ENCODE results near the gene MORF4L1. TPM values are rescaled to one million over a fixed set of nuclear protein-coding genes. Genes with fewer than 3 reads are reported as not detected.

MORF4L1 gene
- total RNA-seq, 1 donor from 2014 or later: 398 TPM

GRCh38 chr15:78923015-78923414 lies 50.3 kb downstream of the MORF4L1 start:
- H3K27me3 Mint-ChIP-seq (ENCODE audit: low read depth, unreplicated experiment): no peaks in the 10 kb centered on the region
- H3K4me3 ChIP-seq (ENCODE audit: insufficient read depth, low read depth, low read length): no peak overlapping the region
- H3K9ac ChIP-seq (ENCODE audit: low read length): no peak overlapping the region
- no peaks in the 10 kb centered on the region for H3K79me2 ChIP-seq (ENCODE audit: insufficient read depth, low read length)
- no peak overlapping the region for H3K27ac ChIP-seq (ENCODE audit: low read depth, low read length)
- H3K36me3 Mint-ChIP-seq (ENCODE audit: low read depth, unreplicated experiment): peaks cover 20% of the 10 kb centered on the region
- no peak overlapping the region for H2AFZ ChIP-seq (ENCODE audit: low read depth, low read length)
- H3K9me3 ChIP-seq (ENCODE audit: insufficient read depth, low read depth, low read length): no peaks in the 10 kb centered on the region
- no peaks in the 10 kb centered on the region for H3K9me3 Mint-ChIP-seq (ENCODE audit: unreplicated experiment)
- H4K20me1 ChIP-seq (ENCODE audit: insufficient read depth, low read length): peaks cover 26% of the 10 kb centered on the region
- no peak overlapping the region for H3K4me3 Mint-ChIP-seq (ENCODE audit: unreplicated experiment)
- no peaks in the 10 kb centered on the region for H3K4me1 ChIP-seq (ENCODE audit: insufficient read depth, low read length)
- peak overlapping the region; percentile 12 for H3K27ac Mint-ChIP-seq (ENCODE audit: unreplicated experiment)
- no peaks in the 10 kb centered on the region for H3K27me3 ChIP-seq (ENCODE audit: insufficient read depth, low read length)
- peaks cover 25% of the 10 kb centered on the region for H3K36me3 ChIP-seq (ENCODE audit: insufficient read depth, low read length)
- no peaks in the 10 kb centered on the region for H3K4me1 Mint-ChIP-seq (ENCODE audit: low read depth, unreplicated experiment)
- DNase-seq (ENCODE audit: low read depth) (no peak), FAIRE-seq (no peak)
- TF ChIP-seq EZH2 (IDR thresholded peaks at IDR 0.05; ENCODE audit: insufficient read depth, low read length): no peak
- no peak for TF ChIP-seq CTCF (IDR thresholded peaks at IDR 0.05; ENCODE audit: insufficient read depth, low read depth, low read length)
- H3K4me2 ChIP-seq (ENCODE audit: low read length): no peak overlapping the region

GRCh38 chr15:78923480-78924360 lies 51.0 kb downstream of the MORF4L1 start:
- no peak for TF ChIP-seq CTCF (IDR thresholded peaks at IDR 0.05; ENCODE audit: insufficient read depth, low read depth, low read length)
- TF ChIP-seq EZH2 (IDR thresholded peaks at IDR 0.05; ENCODE audit: insufficient read depth, low read length): no peak
- Histone ChIP-seq H4K20me1 (ENCODE audit: insufficient read depth, low read length) (peaks cover 26% of the 10 kb centered on the region), H3K4me1 (ENCODE audit: insufficient read depth, low read length) (no peaks in the 10 kb centered on the region), H3K79me2 (ENCODE audit: insufficient read depth, low read length) (no peaks in the 10 kb centered on the region), H3K27ac (ENCODE audit: low read depth, low read length) (no peak overlapping the region), H3K4me2 (ENCODE audit: low read length) (no peak overlapping the region), H3K9me3 (ENCODE audit: insufficient read depth, low read depth, low read length) (no peaks in the 10 kb centered on the region), H3K36me3 (ENCODE audit: insufficient read depth, low read length) (peaks cover 19% of the 10 kb centered on the region), H3K27me3 (ENCODE audit: insufficient read depth, low read length) (no peaks in the 10 kb centered on the region), H3K4me3 (ENCODE audit: insufficient read depth, low read depth, low read length) (no peak overlapping the region), H2AFZ (ENCODE audit: low read depth, low read length) (no peak overlapping the region), H3K9ac (ENCODE audit: low read length) (no peak overlapping the region)
- H3K36me3 Mint-ChIP-seq (ENCODE audit: low read depth, unreplicated experiment): peaks cover 19% of the 10 kb centered on the region
- no peak for FAIRE-seq
- no peaks in the 10 kb centered on the region for H3K9me3 Mint-ChIP-seq (ENCODE audit: unreplicated experiment)
- H3K4me3 Mint-ChIP-seq (ENCODE audit: unreplicated experiment): no peak overlapping the region
- H3K4me1 Mint-ChIP-seq (ENCODE audit: low read depth, unreplicated experiment): no peaks in the 10 kb centered on the region
- no peaks in the 10 kb centered on the region for H3K27me3 Mint-ChIP-seq (ENCODE audit: low read depth, unreplicated experiment)
- H3K27ac Mint-ChIP-seq (ENCODE audit: unreplicated experiment): peak overlapping the region; percentile 12
- no peak for DNase-seq (ENCODE audit: low read depth)

- peaks cover 23% of the 10 kb centered on the region for H4K20me1 ChIP-seq (ENCODE audit: insufficient read depth, low read length)
- H3K9me3 ChIP-seq (ENCODE audit: insufficient read depth, low read depth, low read length): no peaks in the 10 kb centered on the region
- no peak overlapping the region for H3K4me2 ChIP-seq (ENCODE audit: low read length)
- no peaks in the 10 kb centered on the region for H3K4me1 Mint-ChIP-seq (ENCODE audit: low read depth, unreplicated experiment)
- H3K27me3 ChIP-seq (ENCODE audit: insufficient read depth, low read length): no peaks in the 10 kb centered on the region
- no peak overlapping the region for H3K4me3 ChIP-seq (ENCODE audit: insufficient read depth, low read depth, low read length)
- no peak overlapping the region for H3K9ac ChIP-seq (ENCODE audit: low read length)
- no peaks in the 10 kb centered on the region for H3K27me3 Mint-ChIP-seq (ENCODE audit: low read depth, unreplicated experiment)
- no peak overlapping the region for H3K27ac Mint-ChIP-seq (ENCODE audit: unreplicated experiment)
- no peak for DNase-seq (ENCODE audit: low read depth)
- no peaks in the 10 kb centered on the region for H3K4me1 ChIP-seq (ENCODE audit: insufficient read depth, low read length)
- H3K36me3 ChIP-seq (ENCODE audit: insufficient read depth, low read length): peaks cover 13% of the 10 kb centered on the region
- no peak for FAIRE-seq
- H3K4me3 Mint-ChIP-seq (ENCODE audit: unreplicated experiment): no peak overlapping the region
- H2AFZ ChIP-seq (ENCODE audit: low read depth, low read length): no peak overlapping the region
- peaks cover 20% of the 10 kb centered on the region for H3K36me3 Mint-ChIP-seq (ENCODE audit: low read depth, unreplicated experiment)
- H3K27ac ChIP-seq (ENCODE audit: low read depth, low read length): no peak overlapping the region
- H3K9me3 Mint-ChIP-seq (ENCODE audit: unreplicated experiment): no peaks in the 10 kb centered on the region
- H3K79me2 ChIP-seq (ENCODE audit: insufficient read depth, low read length): no peaks in the 10 kb centered on the region
- TF ChIP-seq CTCF (IDR thresholded peaks at IDR 0.05; ENCODE audit: insufficient read depth, low read depth, low read length) (no peak), EZH2 (IDR thresholded peaks at IDR 0.05; ENCODE audit: insufficient read depth, low read length) (no peak)
Measured at GRCh38 chr15:78925076-78925624, 52.5 kb downstream of the MORF4L1 start.
